NCI-H460 (cell line): ENCODE measurements around the gene FNIP1. TPM values are rescaled to one million over a fixed set of nuclear protein-coding genes. Genes with fewer than 3 reads are reported as not detected.
"Not testable (repeated sequence)": the region's sequence is repeated elsewhere in the genome, so short reads cannot be mapped to it uniquely, and the experiment has no call there.

ENCODE experiments used
- DNase-seq: peaks from one replicate; pipeline ENCODE4 v3.0.0-alpha.2; 2016; ENCODE audit warnings: low read depth; ENCODE audit errors: extremely low read depth
- total RNA-seq: library from RNA; depleted of rRNA; stranded (reverse); fragments of >200 nt; shearing (Covaris generic); gene quantifications from 2 replicates; pipeline ENCODE4 v1.2.3, GENCODE V29; 2014

Gene FNIP1
- total RNA-seq, 1 experiment from 2014 or later = 20.7 TPM

- DNase-seq = no peak
These were observed 42.5 kb downstream of the FNIP1 start for GRCh38 chr5:131754363-131754762.

DNA sequence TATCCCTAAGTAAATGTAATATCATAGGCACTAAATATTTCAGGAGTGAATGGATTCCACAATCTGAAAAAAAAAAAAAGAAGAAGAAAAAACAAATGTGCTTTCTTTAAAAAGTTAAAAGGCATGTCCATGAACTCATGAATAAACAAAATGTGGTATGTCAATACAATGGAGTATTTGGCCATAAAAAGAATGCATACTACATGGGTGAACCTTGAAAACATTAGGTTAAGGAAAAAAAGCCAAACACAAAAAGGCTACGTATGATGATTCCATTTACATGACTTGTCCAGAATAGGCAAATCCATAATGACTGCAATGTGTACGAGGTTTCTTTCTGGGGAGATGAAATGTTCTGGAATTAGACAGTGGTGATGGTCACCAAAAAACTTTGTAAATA is 45.3 kb downstream of the FNIP1 start:
- DNase-seq = no peak

GRCh38 chr5:131749723-131750470 is 46.9 kb downstream of the FNIP1 start:
- DNase-seq = no peak

DNA sequence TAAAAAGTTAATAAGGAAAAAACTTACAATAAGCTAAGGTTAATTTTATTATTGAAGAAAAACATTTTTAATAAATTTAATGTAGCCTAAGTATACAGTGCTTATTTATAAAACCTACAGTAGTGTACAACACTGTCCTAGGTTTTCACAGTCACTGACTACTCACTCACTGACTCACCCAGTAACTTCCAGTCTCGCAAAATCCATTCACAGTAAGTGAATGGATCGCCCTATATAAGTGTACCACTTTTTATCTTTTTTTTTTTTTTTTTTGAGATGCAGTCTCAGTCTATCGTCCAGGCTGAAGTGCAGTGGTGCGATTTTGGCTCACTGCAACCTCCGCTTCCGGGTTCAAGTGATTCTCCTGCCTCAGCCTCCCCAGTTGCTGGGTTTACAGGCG is 47.7 kb downstream of the FNIP1 start:
- no peak for DNase-seq

- DNase-seq = no peak
These were observed 49.4 kb downstream of the FNIP1 start for GRCh38 chr5:131747180-131748105.

DNA sequence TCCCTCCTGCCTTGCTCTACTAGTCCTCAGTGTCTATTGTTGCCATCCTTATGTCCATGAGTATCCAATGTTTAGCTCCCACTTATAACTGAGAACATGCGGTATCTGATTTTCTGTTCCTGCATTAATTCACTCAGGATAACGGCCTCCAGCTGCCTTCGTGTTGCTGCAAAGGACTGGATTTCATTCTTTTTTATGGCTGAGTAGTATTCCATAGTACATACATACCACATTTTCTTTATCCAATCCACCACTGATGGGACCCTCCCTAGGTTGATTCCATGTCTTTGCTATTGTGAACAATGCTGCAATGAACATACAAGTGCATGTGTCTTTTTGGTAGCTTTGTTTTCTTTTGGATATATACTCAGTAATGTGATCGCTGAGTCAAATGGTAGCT is 50.4 kb downstream of the FNIP1 start:
- DNase-seq = no peak

- DNase-seq = no peak
These were observed 51.1 kb downstream of the FNIP1 start for GRCh38 chr5:131745703-131746102.

DNA sequence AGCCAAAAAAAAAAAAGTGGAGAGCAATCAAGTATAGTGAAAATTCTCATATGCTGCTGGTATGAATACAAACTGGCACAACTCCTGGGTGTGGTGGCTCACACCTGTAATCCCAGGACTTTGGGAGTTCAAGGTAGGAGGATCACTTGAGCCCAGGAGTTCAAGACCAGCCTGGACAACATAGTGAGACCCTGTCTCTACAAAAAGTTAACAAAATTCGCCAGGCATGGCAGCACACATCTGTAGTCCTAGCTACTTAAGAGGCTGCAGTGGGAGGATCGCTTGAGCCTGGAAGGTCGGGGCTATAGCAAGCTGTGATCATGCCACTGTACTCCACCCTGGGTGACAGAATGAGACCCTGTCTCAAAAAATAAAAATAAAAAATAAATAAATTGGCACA is 51.7 kb downstream of the FNIP1 start:
- DNase-seq = no peak

GRCh38 chr5:131740477-131740876 is 56.3 kb downstream of the FNIP1 start:
- DNase-seq = no peak

DNA sequence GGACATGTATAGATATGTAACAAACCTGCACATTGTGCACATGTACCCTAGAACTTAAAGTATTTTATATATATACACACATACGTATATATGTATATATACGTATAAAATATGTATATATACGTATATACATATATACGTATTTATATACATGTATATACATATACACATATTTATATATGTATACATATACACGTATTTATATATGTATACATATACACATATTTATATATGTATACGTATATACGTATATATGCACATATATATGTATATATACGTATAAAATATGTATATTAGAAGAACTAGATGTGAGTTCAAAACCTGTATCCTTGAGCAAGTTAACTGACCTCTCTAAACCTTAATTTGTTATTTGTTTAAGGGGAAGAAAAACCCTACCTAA is 61.4 kb downstream of the FNIP1 start:
- DNase-seq = no peak

- DNase-seq = not testable (repeated sequence)
These were observed 61.9 kb downstream of the FNIP1 start for GRCh38 chr5:131734939-131735338.

- DNase-seq = not testable (repeated sequence)
These were observed 67.5 kb downstream of the FNIP1 start for GRCh38 chr5:131729292-131729691.

DNA sequence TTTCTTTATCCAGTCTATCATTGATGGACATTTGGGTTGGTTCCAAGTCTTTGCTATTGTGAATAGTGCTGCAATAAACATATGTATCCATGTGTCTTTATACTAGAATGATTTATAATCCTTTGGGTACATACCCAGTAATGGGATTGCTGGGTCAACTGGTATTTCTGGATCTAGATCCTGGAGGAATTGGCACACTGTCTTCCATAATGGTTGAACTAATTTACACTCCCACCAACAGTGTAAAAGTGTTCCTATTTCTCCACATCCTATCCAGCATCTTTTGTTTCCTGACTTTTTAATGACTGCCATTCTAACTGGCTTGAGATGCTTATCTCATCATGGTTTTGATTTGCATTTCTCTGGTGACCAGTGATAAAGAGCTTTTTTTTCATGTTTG is 72.7 kb downstream of the FNIP1 start:
- not testable (repeated sequence) for DNase-seq

DNA sequence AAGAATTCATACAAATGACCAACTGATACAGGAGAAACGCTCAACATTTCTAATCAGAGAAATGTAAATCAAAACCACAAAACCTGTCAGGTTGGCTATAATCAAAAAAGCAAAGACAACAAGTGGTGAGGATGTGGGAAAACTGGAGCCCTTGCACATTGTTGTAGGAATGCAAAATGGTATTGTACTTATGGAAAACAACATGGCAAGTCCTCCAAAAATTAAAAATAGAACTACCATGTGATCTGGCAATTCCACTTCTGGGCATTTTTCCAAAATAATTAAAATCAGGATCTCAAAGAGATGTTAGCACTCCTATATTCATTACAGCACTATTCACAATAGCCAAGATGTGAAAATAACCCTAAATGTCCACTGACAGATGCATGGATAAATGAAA is 76.1 kb downstream of the FNIP1 start:
- no peak for DNase-seq

DNA sequence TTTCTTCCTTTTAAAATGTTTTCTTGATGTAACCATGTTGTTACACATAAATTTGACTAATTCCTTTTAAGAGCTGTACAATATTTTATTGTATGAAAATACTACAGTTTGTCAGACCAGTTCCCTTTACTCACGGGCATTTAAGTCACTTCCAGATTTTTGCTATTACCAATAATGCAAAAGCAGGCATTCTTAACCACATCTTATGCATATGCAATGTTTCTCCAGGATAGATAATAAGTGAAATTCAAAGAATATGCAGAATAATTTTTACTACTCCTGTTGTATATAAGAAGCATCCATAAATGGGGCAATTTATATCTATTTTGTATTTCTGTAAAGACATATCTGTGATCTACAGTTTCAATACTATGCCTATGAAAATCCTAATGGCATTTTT is 77.3 kb downstream of the FNIP1 start:
- DNase-seq = no peak

- no peak for DNase-seq
These were observed 78.3 kb downstream of the FNIP1 start for GRCh38 chr5:131718487-131719014.

DNA sequence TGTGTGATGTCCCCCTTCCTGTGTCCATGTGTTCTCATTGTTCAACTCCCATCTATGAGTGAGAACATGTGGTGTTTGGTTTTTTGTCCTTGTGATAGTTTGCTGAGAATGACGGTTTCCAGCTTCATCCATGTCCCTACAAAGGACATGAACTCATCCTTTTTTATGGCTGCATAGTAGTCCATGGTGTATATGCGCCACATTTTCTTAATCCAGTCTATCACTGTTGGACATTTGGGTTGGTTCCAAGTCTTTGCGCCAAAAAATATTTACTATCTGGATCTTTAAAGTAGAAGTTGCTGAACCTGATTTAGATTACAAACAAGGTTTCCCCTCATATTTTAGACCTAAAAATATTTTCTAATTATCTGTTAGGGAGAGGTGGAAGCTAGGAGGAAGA is 79.7 kb downstream of the FNIP1 start:
- DNase-seq = not testable (repeated sequence)

DNA sequence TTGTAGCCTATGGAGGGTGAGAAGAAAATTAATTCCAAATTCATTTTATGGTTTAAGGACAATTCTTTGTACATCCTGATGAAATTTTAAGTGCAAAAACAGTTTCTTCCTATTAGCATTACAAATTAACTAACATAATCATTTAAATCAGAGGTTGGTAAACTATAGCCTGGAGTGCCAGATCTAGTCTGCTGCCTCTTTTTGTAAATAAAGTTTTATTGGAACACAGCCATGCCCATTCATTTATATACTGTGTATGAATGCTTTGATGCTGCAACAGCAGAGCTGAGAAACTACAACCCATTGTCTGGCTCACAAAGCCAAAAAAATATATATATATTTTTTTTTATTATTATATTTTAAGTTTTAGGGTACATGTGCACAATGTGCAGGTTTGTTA is 80.2 kb downstream of the FNIP1 start:
- DNase-seq = no peak

GRCh38 chr5:131710391-131710790 is 86.4 kb downstream of the FNIP1 start:
- DNase-seq = no peak

GRCh38 chr5:131709043-131709442 is 87.8 kb downstream of the FNIP1 start:
- no peak for DNase-seq

DNA sequence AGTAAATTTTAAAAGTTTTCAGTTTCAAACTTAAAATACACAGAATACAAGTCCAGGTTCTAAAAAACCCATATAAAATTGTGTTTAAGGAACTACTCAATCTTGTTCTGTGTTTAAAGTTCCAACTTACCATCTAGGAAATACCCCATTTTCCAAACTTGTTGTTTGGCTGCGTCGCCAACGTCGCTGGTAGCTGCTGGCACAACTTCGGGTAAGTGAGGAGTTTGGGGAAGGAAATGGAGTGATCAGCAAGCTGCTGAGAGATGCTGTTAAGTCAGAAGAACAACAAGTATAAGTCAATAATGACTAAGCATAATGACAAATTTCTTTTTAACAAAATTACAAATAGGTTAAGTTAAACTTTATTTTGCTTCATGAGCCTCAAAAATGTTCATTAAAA is 90.5 kb downstream of the FNIP1 start:
- no peak for DNase-seq

DNA sequence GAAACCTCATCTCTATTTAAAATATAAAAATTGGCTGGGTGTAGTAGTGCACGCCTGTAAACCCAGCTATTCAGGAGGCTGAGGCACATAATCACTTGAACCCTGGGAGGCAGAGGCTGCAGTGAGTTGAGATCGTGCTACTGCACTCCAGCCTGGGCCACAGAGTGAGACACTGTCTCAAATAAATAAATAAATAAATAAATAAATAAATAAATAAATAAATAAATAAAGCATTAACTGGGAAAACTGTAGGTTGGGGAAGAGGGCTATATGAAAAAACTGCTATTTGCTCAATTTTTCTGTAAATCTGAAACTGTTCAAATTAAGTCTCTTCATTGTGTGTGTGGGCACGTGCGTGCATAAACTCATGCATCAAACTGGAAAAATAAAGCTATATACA is 101.9 kb downstream of the FNIP1 start:
- no peak for DNase-seq
